Limb (tissue), 2 donors: ENCODE results near the gene MAFF.

Source experiments
- DNase-seq, 2 donors: peaks; one replicate each; pipeline ENCODE4 v3.0.0-alpha.2; 2016; ENCODE audit errors: extremely low spot score in 2 of 2

Gene MAFF

DNA sequence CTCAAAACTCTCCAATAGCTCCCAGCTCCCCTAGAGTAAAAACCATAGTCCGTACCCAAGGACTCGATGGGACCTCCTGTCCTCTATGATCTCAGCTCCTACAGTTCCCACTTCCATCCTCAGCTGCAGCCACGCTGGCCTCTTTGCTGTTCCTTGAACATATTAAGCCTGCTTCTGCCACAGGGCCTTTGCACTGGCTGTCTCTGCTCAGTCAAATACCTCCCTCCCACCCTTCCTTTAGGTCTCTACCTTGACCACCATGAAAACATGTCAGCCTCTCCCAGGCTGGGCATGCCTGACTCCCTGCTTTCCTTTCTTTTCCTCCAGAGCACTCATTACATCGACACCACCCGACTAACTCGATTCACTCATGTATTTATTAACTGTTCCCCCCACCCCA, 46.5 kb downstream of the MAFF start:
- no peak for DNase-seq

GRCh38 chr22:38249301-38249700, 47.5 kb downstream of the MAFF start:
- DNase-seq = no peak

GRCh38 chr22:38249803-38250642, 48.2 kb downstream of the MAFF start:
- no peak for DNase-seq

DNA sequence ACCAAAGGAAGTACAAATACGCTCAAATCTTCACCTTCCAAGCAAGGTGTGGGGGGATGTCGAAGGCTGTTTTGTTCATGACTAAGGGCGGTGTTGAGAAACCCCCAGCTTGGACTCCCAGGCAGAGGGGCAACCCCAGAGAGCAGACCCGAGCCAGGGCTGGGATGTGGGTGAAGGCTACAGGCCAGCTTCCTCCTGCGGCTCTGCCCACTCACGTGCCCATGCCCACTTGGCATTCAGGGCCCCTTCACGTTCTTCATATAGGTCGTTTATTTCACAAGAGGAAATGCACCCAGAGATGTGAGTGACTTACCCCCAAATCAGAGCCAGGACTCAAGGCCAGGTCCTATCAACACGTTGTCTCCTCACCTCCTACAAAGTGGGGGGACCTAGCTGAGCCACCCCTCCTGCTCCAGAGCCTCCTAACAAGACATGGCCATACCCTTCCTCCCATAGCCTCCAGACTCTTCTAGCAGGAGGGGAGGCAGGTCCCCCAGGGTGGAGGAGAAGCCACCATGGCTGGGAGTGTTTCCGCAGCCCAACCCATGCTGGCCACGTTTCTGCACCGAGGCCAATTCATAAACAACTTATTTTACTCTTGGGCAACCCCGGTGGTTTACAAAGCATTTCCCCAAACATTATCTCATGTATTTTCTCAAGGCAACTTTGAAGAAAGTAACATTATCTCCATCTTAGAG, 49.0 kb downstream of the MAFF start:
- no peak for DNase-seq

GRCh38 chr22:38251341-38251692, 49.5 kb downstream of the MAFF start:
- DNase-seq = no peak

GRCh38 chr22:38255697-38256096, 53.9 kb downstream of the MAFF start:
- DNase-seq = no peak

GRCh38 chr22:38257181-38257580, 55.4 kb downstream of the MAFF start:
- peak in 1 of 2 donors; percentile 56 for DNase-seq

- DNase-seq = no peak
These were observed 56.0 kb downstream of the MAFF start for GRCh38 chr22:38257650-38258250.

- no peak for DNase-seq
These were observed 57.1 kb downstream of the MAFF start for GRCh38 chr22:38258895-38259294.

DNA sequence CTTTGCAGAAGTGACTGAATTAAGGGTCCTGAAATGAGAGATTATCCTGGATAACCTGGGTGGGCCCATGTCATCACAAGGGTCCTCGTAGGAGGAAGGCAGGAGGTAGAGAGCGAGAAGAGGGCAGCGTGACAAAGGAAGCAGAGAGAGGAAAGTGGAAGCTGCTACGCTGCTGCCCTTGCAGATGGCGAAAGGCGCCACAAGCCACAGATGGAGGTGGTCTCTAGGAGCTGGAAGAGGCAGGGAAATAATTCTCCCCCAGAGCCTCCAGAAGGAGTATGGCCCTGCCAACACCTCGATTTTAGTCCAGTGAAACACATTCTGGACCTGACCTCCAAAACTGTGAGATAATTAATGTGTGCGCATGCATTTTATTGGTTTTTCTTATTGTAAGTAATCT, 57.6 kb downstream of the MAFF start:
- no peak for DNase-seq

DNA sequence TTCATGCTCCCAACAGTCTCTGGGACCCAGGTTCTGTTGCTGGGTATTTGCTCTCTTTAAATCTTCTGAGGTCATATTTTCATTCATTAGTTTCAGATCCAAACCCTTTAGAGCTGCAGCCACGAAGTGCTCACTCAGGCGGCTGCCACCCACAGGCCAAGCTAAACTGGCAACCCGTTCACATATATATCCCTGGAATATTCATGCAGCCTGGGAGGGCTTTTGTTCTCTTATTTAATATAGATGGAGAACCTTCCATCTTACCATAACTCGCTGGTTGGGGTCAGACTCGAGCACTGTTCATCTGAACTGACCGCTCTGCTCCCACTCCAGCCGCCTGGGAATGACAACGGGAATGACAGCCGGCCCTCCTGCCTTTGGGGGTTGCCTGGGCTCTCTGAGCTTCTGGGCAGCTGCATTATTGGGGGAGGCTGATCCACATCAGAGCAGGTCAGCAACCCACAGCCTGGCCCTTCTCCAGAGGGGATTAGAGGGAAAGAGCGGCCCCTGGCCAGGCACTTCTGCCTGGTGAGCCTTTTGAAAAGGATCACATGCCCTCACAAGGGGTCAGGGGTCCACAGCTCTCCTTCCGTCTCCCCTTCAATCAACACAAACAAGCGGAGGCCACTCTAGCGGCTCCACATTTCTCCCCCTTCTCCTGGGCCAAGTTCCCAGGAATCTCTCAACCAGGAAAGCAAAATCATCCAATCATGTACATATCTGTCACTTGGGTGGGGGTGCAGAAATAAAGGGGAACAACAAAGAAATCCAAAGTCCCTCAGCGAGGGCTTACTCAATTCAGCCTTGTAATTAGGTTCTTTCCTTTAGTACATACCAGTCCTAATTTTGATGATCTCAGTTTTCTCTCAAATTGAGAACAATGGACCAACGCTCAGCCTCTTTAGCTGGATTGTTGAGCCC, 59.2 kb downstream of the MAFF start:
- no peak for DNase-seq

- no peak for DNase-seq
These were observed 60.4 kb downstream of the MAFF start for GRCh38 chr22:38262051-38262795.

DNA sequence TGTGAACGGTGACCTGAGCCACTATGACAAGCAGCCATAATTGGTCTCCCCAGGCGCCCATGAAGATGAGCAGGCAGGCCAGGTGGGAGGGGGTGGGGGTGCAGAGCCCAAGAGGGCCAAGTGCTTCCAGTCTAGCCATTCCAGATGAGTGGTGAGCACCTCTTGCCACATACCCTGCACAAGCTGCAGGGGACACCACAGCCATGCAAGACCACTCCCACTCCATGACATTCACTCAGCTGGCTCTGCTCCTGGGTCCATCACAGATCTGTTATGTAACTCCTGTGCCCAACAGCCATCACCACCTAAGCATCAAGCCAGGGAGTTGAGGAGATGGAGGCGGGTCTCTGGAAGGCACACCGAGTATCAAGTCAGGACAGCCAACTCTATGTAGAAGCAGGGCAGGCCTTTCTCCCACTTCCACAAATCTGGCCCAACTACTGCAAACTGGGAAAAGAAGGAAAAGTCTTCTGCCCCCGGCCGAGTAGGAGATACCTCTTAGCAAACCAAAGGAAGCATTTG, 62.6 kb downstream of the MAFF start:
- no peak for DNase-seq
